NT2/D1 (cell line): ENCODE measurements around the gene FBXW11.

Experiments
- DNase-seq: peaks from one replicate; pipeline ENCODE4 v3.0.0-alpha.2; 2011; ENCODE audit warnings: low read depth, low spot score
- H3K27me3 ChIP-seq: 2 replicates; pipeline ENCODE4 v1.6.0; 2011; ENCODE audit warnings: mild to moderate bottlenecking; ENCODE audit not compliant: insufficient read length, insufficient read depth
- H3K36me3 ChIP-seq: 2 replicates; pipeline ENCODE4 v1.6.1; 2011; ENCODE audit warnings: mild to moderate bottlenecking, low read length, mixed read lengths; ENCODE audit not compliant: insufficient read depth, insufficient read length
- H3K4me1 ChIP-seq: 2 replicates; pipeline ENCODE4 v1.5.1; 2011; ENCODE audit not compliant: insufficient read depth, insufficient read length
- H3K4me3 ChIP-seq: 2 replicates; pipeline ENCODE4 v1.5.1; 2011; ENCODE audit warnings: low read depth; ENCODE audit not compliant: insufficient read length
- H3K9ac ChIP-seq: 2 replicates; pipeline ENCODE4 v1.6.0; 2011; ENCODE audit warnings: low read depth; ENCODE audit not compliant: insufficient read length
- H3K9me3 ChIP-seq: 2 replicates; pipeline ENCODE4 v1.5.1; 2011; ENCODE audit warnings: mild to moderate bottlenecking, low read length; ENCODE audit not compliant: insufficient read depth
- SUZ12 ChIP-seq: IDR thresholded peaks from 2 replicates; pipeline ENCODE4 v1.6.1; 2011; ENCODE audit not compliant: insufficient read length, insufficient read depth; ENCODE audit errors: extremely low read depth
- YY1 ChIP-seq: IDR thresholded peaks from 2 replicates; pipeline ENCODE4 v1.6.1; 2011; ENCODE audit not compliant: insufficient read length, insufficient read depth
- ZNF274 ChIP-seq: IDR thresholded peaks from 2 replicates; pipeline ENCODE4 v1.6.1; 2011; ENCODE audit warnings: mild to moderate bottlenecking, low read depth, low read length

Gene FBXW11

GRCh38 chr5:171863935-171864334, 142.5 kb downstream of the FBXW11 start:
- TF ChIP-seq ZNF274 (no peak), YY1 (no peak), SUZ12 (no peak)
- no peak for DNase-seq
- Histone ChIP-seq H3K27me3 (no peaks in the 10 kb centered on the region), H3K36me3 (peaks cover 25% of the 10 kb centered on the region), H3K4me1 (no peaks in the 10 kb centered on the region), H3K4me3 (no peak overlapping the region), H3K9me3 (no peaks in the 10 kb centered on the region), H3K9ac (no peak overlapping the region)

DNA sequence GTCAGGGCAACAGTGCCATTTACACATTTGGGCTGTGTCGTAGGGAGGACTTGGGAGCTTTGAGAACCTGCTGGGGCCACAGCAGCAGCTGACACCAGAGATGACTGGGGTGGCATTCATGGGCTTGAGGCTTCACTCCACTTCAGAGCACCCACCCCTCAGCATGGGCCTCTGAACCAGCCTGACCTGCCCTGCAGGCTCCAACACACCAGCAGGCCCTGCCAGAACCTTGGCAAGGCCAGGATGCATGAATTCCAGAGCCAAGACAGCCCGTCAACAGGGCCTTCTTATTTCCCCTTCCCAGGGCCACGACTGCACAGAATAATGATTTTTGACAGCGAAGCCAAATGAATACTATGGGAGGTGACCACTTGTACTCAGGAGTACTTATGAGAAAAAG, 143.8 kb downstream of the FBXW11 start:
- H3K4me1 ChIP-seq: peaks cover 3% of the 10 kb centered on the region
- H3K4me3 ChIP-seq: no peak overlapping the region
- DNase-seq: no peak
- no peak overlapping the region for H3K9ac ChIP-seq
- H3K9me3 ChIP-seq: peaks cover 5% of the 10 kb centered on the region; the same call in 1 of the 2 replicates
- no peak for TF ChIP-seq ZNF274
- no peaks in the 10 kb centered on the region for H3K27me3 ChIP-seq
- peaks cover 13% of the 10 kb centered on the region for H3K36me3 ChIP-seq

DNA sequence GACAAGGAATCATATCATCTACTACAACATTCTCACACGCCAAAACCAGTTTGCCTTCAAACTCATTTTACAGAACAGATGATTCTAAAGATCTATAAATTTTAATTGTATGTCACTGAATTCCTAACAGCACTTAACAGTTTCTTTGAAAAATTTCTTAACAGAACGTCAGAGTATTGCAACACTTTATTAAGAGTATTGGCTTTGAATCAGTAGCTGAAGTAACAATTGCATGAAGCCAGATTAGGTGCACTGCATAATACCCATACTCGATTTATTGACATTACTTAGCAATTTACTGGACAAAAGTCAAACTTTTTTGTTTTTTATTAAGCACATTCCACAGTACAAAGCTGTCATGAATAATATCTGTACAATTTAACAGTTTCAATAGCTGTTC, 145.1 kb downstream of the FBXW11 start:
- Histone ChIP-seq H3K9me3 (peaks cover 5% of the 10 kb centered on the region; the same call in 1 of the 2 replicates), H3K4me3 (no peak overlapping the region), H3K4me1 (peaks cover 3% of the 10 kb centered on the region), H3K27me3 (no peaks in the 10 kb centered on the region), H3K36me3 (peaks cover 5% of the 10 kb centered on the region), H3K9ac (no peak overlapping the region)
- DNase-seq: no peak
- TF ChIP-seq ZNF274 (no peak), YY1 (no peak), SUZ12 (no peak)

DNA sequence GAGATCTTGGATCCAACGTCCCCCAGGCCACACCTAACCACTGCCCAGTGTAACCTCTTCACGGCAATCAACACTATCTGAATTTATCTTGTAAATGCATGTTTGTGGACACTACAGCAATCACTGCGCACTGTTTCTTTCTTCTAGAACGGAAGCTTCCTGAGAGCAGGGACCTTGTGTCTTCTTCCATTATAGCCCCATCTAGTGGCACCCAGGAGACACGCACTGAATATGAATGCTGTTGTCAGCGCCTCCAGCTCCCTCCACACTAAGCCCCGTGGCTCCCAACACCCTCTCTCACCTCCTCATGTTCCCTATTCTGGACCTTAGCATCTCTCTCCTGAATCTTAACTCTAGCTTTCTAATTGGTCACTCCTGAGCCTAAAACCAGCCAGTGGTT, 148.1 kb downstream of the FBXW11 start:
- H3K4me3 ChIP-seq: no peak overlapping the region
- DNase-seq: no peak
- H3K36me3 ChIP-seq: peaks cover 5% of the 10 kb centered on the region
- peaks cover 3% of the 10 kb centered on the region for H3K4me1 ChIP-seq
- peaks cover 5% of the 10 kb centered on the region; the same call in 1 of the 2 replicates for H3K9me3 ChIP-seq
- no peaks in the 10 kb centered on the region for H3K27me3 ChIP-seq
- no peak for TF ChIP-seq ZNF274
- no peak for TF ChIP-seq YY1
- TF ChIP-seq SUZ12: no peak
- H3K9ac ChIP-seq: no peak overlapping the region

DNA sequence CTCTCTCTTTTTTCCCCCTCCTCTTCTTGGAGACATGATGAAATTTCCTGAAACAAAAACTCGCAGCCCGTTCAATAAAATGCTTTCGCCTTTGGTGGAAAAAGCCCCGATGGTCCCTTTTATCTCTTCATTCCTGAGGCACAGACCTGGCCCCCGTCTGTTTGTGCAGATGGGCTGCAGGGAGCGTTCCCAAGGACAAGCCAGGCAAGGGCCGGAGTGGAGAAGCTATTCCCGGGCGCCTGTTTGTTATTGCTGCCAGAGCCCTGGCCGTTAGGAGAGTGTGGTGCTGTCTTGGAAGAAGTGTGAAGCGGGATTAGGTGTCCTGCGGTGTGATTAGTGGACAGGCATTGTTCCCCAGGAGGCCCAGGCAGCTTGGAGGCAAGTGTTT, 149.0 kb downstream of the FBXW11 start:
- Histone ChIP-seq H3K27me3 (no peaks in the 10 kb centered on the region), H3K9ac (no peak overlapping the region), H3K4me3 (no peak overlapping the region), H3K4me1 (peaks cover 3% of the 10 kb centered on the region), H3K36me3 (no peaks in the 10 kb centered on the region), H3K9me3 (peaks cover 5% of the 10 kb centered on the region; the same call in 1 of the 2 replicates)
- TF ChIP-seq ZNF274 (no peak), SUZ12 (no peak), YY1 (no peak)
- no peak for DNase-seq

GRCh38 chr5:171855798-171856763, 150.4 kb downstream of the FBXW11 start:
- Histone ChIP-seq H3K4me1 (peaks cover 3% of the 10 kb centered on the region), H3K9me3 (peaks cover 5% of the 10 kb centered on the region; the same call in 1 of the 2 replicates), H3K9ac (no peak overlapping the region), H3K4me3 (no peak overlapping the region), H3K36me3 (no peaks in the 10 kb centered on the region), H3K27me3 (no peaks in the 10 kb centered on the region)
- TF ChIP-seq ZNF274 (no peak), YY1 (no peak), SUZ12 (no peak)
- no peak for DNase-seq

DNA sequence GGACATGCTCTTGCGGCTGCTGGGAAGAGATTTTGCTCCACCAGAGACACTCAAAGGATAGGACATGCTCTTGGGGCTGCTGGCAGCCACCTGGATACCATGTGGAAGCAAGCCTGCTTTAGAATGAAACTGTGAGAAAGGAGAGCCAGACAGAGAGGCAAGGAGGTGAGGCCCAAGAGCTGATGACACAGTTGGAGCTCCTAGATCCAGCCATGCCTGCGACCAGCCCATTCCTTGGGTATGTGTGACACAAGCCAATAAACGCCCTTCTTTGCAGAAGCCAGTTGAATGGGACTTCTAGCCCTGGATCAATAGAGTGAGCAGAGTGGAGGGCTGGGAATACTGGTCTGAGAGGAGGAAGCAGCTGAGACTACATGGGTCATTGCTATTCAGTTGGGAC, 151.2 kb downstream of the FBXW11 start:
- TF ChIP-seq YY1 (no peak), ZNF274 (no peak), SUZ12 (no peak)
- H3K9me3 ChIP-seq: peaks cover 5% of the 10 kb centered on the region; the same call in 1 of the 2 replicates
- DNase-seq: no peak
- no peaks in the 10 kb centered on the region for H3K36me3 ChIP-seq
- H3K27me3 ChIP-seq: no peaks in the 10 kb centered on the region
- H3K4me1 ChIP-seq: peaks cover 3% of the 10 kb centered on the region
- no peak overlapping the region for H3K4me3 ChIP-seq
- no peak overlapping the region for H3K9ac ChIP-seq
